GM19328 (cell line): Measurements from ENCODE around the gene RRAS2.
A peak's percentile ranks its signal among the peaks of the same experiment; 100 is the strongest.
"Not testable (repeated sequence)": the region's sequence is repeated elsewhere in the genome, so short reads cannot be mapped to it uniquely, and the experiment has no call there.

Source experiments
- ATAC-seq: cut with Tn5 transposase; IDR thresholded peaks from one replicate; pipeline ENCODE4 v1.9.1; 2021; ENCODE audit warnings: mild to moderate bottlenecking, moderate library complexity; ENCODE audit not compliant: unreplicated experiment

Gene RRAS2

GRCh38 chr11:14308897-14309387 is 50.0 kb downstream of the RRAS2 start:
- ATAC-seq = no peak

DNA sequence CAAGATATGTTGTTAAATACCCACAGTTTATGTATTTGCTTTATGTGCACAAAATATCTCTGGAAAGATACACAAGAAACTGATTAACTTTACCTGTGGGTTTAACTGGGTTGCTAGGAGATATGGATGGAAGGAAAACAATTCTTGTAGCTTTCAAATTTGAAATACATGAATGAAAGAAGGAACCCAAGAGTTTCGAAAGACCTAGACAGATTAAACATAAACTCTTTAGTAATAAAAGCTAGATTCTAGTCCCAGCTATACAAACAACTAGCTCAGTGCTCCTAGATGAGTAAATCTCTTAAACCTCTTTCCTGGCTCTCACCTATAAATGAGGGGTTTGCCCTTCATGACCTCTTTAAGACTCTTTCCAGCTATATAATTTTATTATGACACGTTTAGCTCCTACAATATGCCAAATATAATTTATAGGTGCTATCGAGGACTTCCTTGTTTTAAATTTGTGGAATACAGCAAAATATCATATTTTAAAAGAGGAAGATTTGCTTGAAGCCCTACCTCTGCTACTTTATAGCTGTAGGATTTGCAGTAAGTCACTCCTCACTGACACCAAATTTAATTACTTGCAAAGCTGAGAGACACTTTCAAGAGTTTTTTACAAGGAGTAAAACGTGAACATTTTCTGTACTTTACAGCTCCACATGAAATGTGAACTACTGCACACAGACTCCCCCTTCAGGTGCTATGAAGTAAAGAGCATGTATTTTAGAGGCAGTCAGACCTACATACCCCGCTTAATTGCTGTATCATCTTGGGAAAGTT is 50.7 kb downstream of the RRAS2 start:
- peak; percentile 48 for ATAC-seq

- ATAC-seq = no peak
Observed at GRCh38 chr11:14306481-14306880, 52.5 kb downstream of the RRAS2 start.

- no peak for ATAC-seq
Observed at GRCh38 chr11:14305649-14306048, 53.3 kb downstream of the RRAS2 start.

DNA sequence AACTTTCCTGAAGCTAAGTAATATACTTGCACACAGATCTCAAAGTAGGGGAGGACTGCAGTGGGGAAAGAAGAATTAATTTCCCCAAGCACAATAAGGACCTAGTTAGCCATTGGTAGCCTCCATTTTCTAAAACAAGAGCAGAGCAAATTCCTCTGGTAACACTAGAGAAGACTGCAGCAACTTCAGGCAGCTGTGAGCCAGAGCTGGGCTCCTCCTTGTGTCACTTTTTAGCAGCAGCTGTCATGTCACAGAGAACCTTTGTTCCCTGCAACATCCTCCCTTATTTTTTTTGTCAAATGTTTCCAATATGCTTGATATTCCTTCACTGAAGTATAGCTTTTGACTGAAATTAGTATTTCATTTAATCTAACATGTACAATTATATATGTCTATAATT is 54.4 kb downstream of the RRAS2 start:
- no peak for ATAC-seq

- ATAC-seq = no peak
Observed at GRCh38 chr11:14300661-14301304, 58.2 kb downstream of the RRAS2 start.

DNA sequence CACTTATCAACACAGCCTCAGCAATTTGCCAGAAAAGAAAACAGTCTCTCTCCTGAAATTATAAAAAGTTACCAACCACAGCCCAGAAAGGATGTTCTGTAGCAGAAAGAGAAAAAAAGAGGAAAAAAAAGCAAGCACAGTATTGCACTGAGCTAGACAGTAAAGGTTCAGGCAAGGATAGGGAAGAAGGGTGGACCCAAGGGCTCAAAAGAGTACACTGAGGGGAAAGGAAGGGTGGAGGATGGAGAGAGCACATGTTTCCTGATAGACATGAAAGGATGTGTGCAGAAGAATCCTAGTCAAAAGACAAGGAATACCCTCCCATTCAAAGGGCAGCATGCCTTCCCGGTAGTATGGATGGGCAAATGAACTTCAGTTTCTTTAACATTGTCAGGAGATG is 59.1 kb downstream of the RRAS2 start:
- ATAC-seq = no peak

GRCh38 chr11:14290422-14290821 is 68.6 kb downstream of the RRAS2 start:
- no peak for ATAC-seq

DNA sequence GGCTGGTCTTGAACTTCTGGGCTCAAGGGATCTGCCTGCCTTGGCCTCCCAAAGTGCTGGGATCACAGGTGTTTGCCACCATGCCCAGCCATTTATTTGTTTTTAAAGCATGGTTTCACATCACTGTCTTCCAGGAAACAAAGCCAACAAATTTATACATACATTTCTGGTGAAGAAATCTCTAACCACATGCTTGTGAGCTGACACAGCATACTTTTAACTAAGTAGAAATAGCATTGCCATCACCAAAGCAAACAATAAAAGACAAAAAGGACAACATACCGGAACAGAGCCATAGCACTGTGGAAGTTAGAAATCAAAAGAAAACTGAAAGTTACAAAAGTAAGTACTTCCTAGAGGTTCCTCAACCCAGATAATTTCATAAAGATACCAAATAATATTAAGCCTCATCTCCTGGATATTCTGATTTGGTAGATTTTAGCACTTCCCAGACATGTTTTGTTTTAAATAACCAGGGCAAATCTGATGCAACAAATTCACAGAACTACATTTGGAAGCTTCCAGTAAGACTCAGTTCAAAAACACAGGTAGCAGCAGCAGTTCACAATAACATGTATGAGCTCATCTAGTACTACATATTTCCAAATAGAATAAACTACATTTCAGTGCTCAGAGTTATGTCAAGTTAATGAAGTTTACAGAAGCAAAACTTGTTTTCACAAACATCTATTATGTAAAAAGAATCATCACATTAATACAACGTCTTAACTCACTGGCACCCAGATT is 70.6 kb downstream of the RRAS2 start:
- no peak for ATAC-seq

DNA sequence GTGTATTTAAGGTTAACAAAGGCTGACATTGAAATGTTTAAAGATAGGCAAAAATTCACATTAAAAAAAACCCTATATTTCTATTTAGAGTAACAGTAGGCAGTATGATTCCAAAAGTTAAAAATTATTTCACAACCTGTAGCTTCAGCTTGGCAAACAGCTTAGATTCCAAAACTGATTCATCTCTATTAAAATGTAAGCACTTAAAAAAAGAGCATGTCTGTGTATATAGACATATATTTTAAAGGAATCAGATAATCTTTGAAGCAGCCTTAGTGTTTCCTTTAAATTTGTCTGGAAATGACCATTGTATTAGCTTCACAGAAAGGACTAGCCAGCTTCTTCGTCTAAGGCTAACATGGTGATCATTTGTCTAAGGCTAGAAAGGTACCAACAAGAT is 80.1 kb downstream of the RRAS2 start:
- not testable (repeated sequence) for ATAC-seq

- ATAC-seq = no peak
Observed at GRCh38 chr11:14275076-14275475, 83.9 kb downstream of the RRAS2 start.

GRCh38 chr11:14273895-14274294 is 85.1 kb downstream of the RRAS2 start:
- ATAC-seq = no peak

DNA sequence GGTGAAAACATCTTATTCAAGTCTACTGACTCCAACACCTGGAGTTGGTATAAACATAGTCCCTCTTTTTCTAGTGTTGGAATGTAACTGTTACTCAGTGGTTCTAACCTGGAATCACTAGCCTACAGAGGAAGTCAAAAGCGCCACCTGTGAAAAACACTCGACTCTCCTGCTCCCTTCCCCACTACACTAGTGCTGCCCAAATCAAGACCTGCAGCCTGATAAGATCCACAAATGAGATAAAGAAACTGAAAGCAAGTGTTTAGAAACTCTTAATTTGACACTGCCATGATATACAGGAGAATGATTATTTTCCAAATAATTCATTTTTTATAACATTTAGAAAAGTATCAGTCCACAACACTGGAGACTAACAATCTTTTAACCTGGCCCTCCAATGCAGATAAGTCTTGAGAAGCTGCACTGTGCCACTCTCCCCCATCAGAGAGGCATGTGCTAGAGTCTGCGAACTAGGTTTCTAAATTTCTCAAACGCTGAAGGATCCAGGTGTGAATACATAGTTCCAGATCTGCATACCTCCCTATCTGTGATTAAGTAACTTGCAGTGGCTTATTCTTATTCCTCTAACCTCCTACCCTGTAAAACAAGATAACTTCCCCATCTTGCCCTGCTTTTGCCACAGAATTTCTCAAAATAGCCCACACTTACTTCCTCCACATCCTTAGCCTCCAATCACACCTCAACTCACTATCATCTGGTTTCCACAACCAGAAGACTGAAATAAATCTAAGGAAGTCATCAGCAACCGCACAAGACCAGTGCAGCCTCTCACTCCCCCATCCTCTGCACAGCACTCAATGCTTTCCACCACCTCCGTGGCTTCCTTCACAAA is 88.1 kb downstream of the RRAS2 start:
- peak; percentile 52 for ATAC-seq

GRCh38 chr11:14269692-14270573 is 89.0 kb downstream of the RRAS2 start:
- ATAC-seq = no peak

DNA sequence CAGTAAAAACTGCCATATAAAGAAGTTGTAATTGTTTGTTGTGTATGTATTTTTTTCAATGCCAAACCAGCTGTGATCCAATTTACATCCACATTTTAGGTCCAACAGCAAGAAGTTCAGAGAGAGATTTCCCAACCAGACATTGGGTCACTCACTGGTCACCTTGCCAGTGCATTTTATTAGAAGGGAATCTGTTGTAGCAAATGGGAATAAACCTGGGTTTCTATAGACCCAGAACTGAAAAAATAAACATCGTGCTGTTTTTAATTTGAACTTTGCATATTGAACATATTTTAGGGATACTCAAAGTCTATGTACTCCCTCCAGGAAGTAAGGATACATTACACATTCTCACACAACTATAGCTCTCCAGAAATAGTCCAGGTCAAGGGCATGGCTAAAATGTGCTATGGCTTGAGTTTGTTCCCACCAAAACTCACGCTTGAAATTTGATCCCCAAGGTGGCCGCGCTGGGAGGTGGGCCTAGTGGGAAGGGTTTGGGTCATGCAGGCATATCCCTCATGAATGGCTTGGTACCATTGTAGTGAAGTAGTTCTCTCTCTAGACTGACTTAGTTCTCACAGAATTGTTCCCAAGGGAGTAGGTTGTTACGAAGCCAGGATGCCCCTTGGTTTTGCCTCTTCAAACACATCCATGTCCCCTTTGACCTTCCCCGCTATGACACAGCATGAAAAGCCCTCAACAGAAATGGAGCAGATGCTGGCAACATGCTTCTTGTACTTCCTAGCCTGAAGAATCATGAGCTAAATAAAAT is 90.9 kb downstream of the RRAS2 start:
- ATAC-seq = no peak

DNA sequence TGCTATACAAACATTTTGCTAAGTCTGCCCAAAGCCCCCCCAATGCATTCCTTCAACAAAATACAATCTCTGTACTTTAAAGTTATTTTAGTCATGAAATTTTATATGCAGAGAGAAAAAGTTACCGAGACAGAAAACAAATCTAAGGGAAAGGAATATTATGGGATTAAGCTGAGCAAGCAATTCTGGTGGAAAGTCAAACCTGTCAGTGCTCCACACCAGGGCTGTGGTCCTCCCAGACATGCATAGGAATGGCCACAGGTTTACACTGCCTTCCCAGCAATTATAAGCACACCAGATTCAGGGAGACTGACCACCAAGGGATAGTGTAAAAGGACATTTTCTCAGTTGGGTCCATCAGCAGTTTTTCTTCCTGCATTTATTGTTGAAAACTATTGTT is 92.4 kb downstream of the RRAS2 start:
- no peak for ATAC-seq

DNA sequence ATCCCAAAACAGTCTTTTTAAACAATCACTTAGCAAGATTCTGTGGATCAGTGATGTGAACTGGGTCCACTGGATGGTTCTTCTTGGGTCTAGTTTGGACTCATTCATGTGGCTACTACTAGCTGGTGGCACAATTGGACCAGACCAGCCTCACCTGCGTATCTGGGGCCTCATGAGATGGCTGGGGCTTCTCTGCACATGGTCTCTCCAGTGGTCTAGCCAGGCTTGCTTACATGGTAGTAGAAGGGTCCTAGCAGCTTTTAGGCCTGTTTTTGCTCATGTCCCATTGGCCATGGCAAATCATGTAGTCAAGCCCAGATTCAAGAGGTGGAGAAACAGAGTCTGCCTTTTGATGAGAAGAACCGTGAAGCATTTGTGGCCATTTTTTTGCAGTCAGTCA is 94.0 kb downstream of the RRAS2 start:
- no peak for ATAC-seq

GRCh38 chr11:14262271-14262846 is 96.6 kb downstream of the RRAS2 start:
- no peak for ATAC-seq

DNA sequence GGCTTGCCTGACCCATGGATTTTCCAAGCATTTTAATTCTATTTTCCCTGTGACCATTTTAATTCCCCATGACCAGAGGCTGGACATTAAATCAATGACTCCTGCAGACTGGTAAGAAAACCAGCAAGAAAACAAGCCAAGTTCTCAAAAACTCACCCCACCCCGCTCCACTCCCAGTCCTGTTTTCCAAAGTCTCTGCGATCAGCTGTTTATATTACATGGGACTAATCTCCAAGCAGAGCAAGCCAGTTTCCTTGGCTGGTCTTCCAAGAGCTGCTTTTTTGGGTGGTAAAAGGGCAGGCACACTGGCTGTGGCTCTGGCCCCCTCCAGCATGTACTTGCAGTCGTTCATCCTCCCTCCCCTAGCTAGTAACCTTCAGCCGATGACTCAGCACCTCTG is 97.9 kb downstream of the RRAS2 start:
- no peak for ATAC-seq
